ENCODE data around the gene OR3A2. TPM values are rescaled to one million over a fixed set of nuclear protein-coding genes. Genes with fewer than 3 reads are reported as not detected.

Gene OR3A2
- not detected in 2 replicates for total RNA-seq (2013; cell fraction: nucleolus; rRNA removed)
- not detected in 2 replicates for total RNA-seq (2014; rRNA removed)
- total RNA-seq (2014; rRNA removed; fragmentation: Illumina TruSeq; extraction: Trizol): not detected in 2 replicates
- total RNA-seq (2021): not detected in 2 replicates
- polyA plus RNA-seq (2011; ENCODE audit: low read depth): not detected
- polyA plus RNA-seq (2011; rRNA removed): not detected in 2 replicates
- polyA plus RNA-seq (2011; cell fraction: cytosol; rRNA removed): not detected in 2 replicates
- polyA plus RNA-seq (2011; cell fraction: nucleus; rRNA removed): not detected in 2 replicates
- not detected in 2 replicates for polyA plus RNA-seq (2012)
- not detected in 2 replicates for polyA plus RNA-seq (2014; fragmentation: Illumina TruSeq; extraction: Trizol)
- not detected for polyA plus RNA-seq (2014; fragmentation: Nextera tagmentation; extraction: Ambion mirVana)
- not detected in 2 replicates for polyA plus RNA-seq (2014; rRNA removed)
- not detected for polyA plus RNA-seq (2016; fragmentation: Nextera tagmentation; extraction: Ambion mirVana)
- polyA minus RNA-seq (2011; rRNA and poly(A)+ RNA removed): not detected in 2 replicates
- not detected in 2 replicates for polyA minus RNA-seq (2011; cell fraction: cytosol; rRNA and poly(A)+ RNA removed)
- polyA minus RNA-seq (2011; cell fraction: nucleus; rRNA and poly(A)+ RNA removed): not detected in 2 replicates
- not detected for Bru-seq, nascent RNA
- BruChase-seq, experiment 1, labeled RNA remaining after a 6-hour chase: not detected
- not detected for BruChase-seq, experiment 2, labeled RNA remaining after a 2-hour chase
- long read RNA-seq, experiment 1: 0 reads
- long read RNA-seq, experiment 2, partial matches to known transcripts: 0 of 1 reads
- long read RNA-seq, experiment 2, other reads (novel, unspliced or antisense): 1 of 1 reads

- H3K4me1 ChIP-seq (ENCODE audit: control insufficient read depth, insufficient read depth, low read length): no peaks in the 10 kb centered on the region
- intact Hi-C loops (cut with micrococcal nuclease; ENCODE audit: unreplicated experiment) (no loop called here), in situ Hi-C loops (cut with MboI) (no loop called here)
- no peak within 1 kb of the TSS for H3K4me3 ChIP-seq
- no peaks in the 10 kb centered on the region for H3K36me3 ChIP-seq (ENCODE audit: control insufficient read depth in 2 of 2, insufficient read depth in 2 of 2, low read length in 1 of 2)
- FAIRE-seq (no peak), DNase-seq (ENCODE audit: low read depth, low spot score) (no peak), ATAC-seq (no peak)
- H3K4me2 ChIP-seq (ENCODE audit: control insufficient read depth, insufficient read depth): no peak within 1 kb of the TSS
- no peak within 1 kb of the TSS for H2AFZ ChIP-seq (ENCODE audit: control insufficient read depth, low read depth, low read length)
- no peaks in the 10 kb centered on the region for H4K20me1 ChIP-seq (ENCODE audit: control insufficient read depth, insufficient read depth)
- no peak for TF ChIP-seq HDAC6 (IDR thresholded peaks at IDR 0.05; ENCODE audit: unreplicated experiment)
- TF ChIP-seq BCL3 (IDR thresholded peaks at IDR 0.05; ENCODE audit: borderline replicate concordance, insufficient read depth, low read depth, low read length, poor library complexity, severe bottlenecking): no peak
- no peak for TF ChIP-seq ASH2L (IDR thresholded peaks at IDR 0.05; ENCODE audit: borderline replicate concordance, low read depth)
- TF ChIP-seq MAX (IDR thresholded peaks at IDR 0.05; ENCODE audit: low read depth, low read length): no peak
- no peak for TF ChIP-seq BACH1 (IDR thresholded peaks at IDR 0.05; ENCODE audit: borderline replicate concordance)
- peak; percentile 31; the same call in 1 of the 2 replicates for TF ChIP-seq POLR2A (IDR thresholded peaks at IDR 0.05; ENCODE audit: low read depth, low read length)
- no peak for TF ChIP-seq ZNF622 (IDR thresholded peaks at IDR 0.05)
- no peak for TF ChIP-seq IKZF2 (IDR thresholded peaks at IDR 0.05)
- WGBS (ENCODE audit: insufficient coverage, insufficient replicate concordance, low lambda C conversion rate, missing lambda C conversion rate): 69% methylated on average over 75 of the region's 92 CpGs
- ChIA-PET POLR2A (no interaction called here), SMC1A (ENCODE audit: uncharacterized antibody, unreplicated experiment) (no interaction called here), CTCF (no interaction called here), RAD21 (ENCODE audit: unreplicated experiment) (no interaction called here)
- H3K79me2 ChIP-seq (ENCODE audit: control insufficient read depth, insufficient read depth, low read length): no peaks in the 10 kb centered on the region
- no peaks in the 10 kb centered on the region for H3K27me3 ChIP-seq (replicated peaks in 1 of 2; ENCODE audit: control insufficient read depth in 2 of 2, insufficient read depth in 2 of 2, low read length in 1 of 2)
- H3K9me3 ChIP-seq (replicated peaks; ENCODE audit: control insufficient read depth, insufficient read depth, low read length): no peaks in the 10 kb centered on the region; the same call in 2 of the 3 replicates
- no peak within 1 kb of the TSS for H3K27ac ChIP-seq (ENCODE audit: control insufficient read depth, insufficient read depth)
- no peak within 1 kb of the TSS for H3K9ac ChIP-seq (ENCODE audit: control insufficient read depth, insufficient read depth, low read length)
- BruUV-seq (replicated peaks): no TSS peak
Observed at GRCh38 chr17:3385869-3386816, at the start of gene OR3A2. Gene OR3A2, minus strand, starts transcription at chr17:3386308.
